ENCODE measurements around the gene GCC2. TPM values are rescaled to one million over a fixed set of nuclear protein-coding genes. Genes with fewer than 3 reads are reported as not detected.

Gene GCC2
- total and polyA plus RNA-seq, 2 of the 13 experiments (the other 11 are each of a cell fraction or from before 2014, with no cell fraction given): 17.6 to 22.5 TPM

GRCh38 chr2:108423502-108424251 lies 25.3 kb upstream of the GCC2 start (continued):
- TF ChIP-seq ZBED4 (CRISPR knock-in tag; IDR thresholded peaks at IDR 0.05; ENCODE audit: borderline replicate concordance) (peak; percentile 86; the same call in 1 of the 2 replicates), GATAD1 (CRISPR knock-in tag; IDR thresholded peaks at IDR 0.05) (peak; percentile 30; the same call in 1 of the 2 replicates), ZNF639 (CRISPR knock-in tag; conservative IDR thresholded peaks at IDR 0.05) (no peak), MXD4 (CRISPR knock-in tag; IDR thresholded peaks at IDR 0.05) (peak; percentile 71; the same call in 1 of the 2 replicates), TFE3 (CRISPR knock-in tag; IDR thresholded peaks at IDR 0.05) (peak; percentile 94), ZC3H13 (CRISPR knock-in tag; IDR thresholded peaks at IDR 0.05) (no peak), PLSCR1 (CRISPR knock-in tag; IDR thresholded peaks at IDR 0.05; ENCODE audit: borderline replicate concordance) (0 out of 2 replicates have a peak, but pooled peaks have one; percentile 51), KDM1A (CRISPR knock-in tag; IDR thresholded peaks at IDR 0.05) (peak; percentile 92), ZNF761 (CRISPR knock-in tag; conservative IDR thresholded peaks at IDR 0.05) (0 out of 2 replicates have a peak, but pooled peaks have one; percentile 62), PAXIP1 (CRISPR knock-in tag; conservative IDR thresholded peaks at IDR 0.05) (peak; percentile 83), HMGXB3 (CRISPR knock-in tag; IDR thresholded peaks at IDR 0.05; ENCODE audit: borderline replicate concordance) (no peak)
